ENCODE results near the gene RYR3. TPM values are rescaled to one million over a fixed set of nuclear protein-coding genes. Genes with fewer than 3 reads are reported as not detected.

The RYR3 gene
- total RNA-seq, 2 experiments from 2014 or later = 0.06 to 0.32 TPM

DNA sequence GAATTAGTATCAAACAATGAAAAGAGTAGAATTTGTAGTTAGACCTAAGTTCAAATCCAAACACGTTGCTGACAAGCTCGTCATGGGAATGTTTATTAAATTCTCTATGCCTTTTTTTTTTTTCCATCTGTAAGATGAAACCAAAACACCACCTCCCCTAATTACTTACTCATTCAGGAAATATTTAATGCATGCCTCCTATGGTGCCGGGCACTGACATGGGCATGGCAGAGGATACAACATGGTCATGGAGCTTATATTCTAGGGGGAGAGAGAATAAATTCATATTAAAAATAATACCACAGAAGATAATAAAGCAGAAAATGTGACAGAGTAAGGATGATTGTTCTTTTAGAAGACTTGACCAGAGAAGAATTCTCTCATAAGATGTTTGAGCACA, 215.8 kb downstream of the RYR3 start:
- Histone ChIP-seq H3K27ac (ENCODE audit: low read depth, low read length, poor library complexity, severe bottlenecking) (no peak overlapping the region), H2AFZ (ENCODE audit: low read length) (no peak overlapping the region), H3K36me3 (ENCODE audit: insufficient read depth, low read length) (no peaks in the 10 kb centered on the region), H3K4me3 (ENCODE audit: low read depth, low read length, poor library complexity, severe bottlenecking) (no peak overlapping the region), H3K4me1 (ENCODE audit: insufficient read depth, low read length, poor library complexity, severe bottlenecking) (no peaks in the 10 kb centered on the region), H3K9me3 (ENCODE audit: low read length) (no peaks in the 10 kb centered on the region), H3K4me2 (ENCODE audit: low read length) (no peak overlapping the region), H4K20me1 (ENCODE audit: insufficient read depth, low read length) (no peaks in the 10 kb centered on the region), H3K79me2 (ENCODE audit: insufficient read depth, low read depth, low read length) (no peaks in the 10 kb centered on the region), H3K9me2 (ENCODE audit: insufficient read depth, low read length) (no peaks in the 10 kb centered on the region)
- TF ChIP-seq, protein P1, sequence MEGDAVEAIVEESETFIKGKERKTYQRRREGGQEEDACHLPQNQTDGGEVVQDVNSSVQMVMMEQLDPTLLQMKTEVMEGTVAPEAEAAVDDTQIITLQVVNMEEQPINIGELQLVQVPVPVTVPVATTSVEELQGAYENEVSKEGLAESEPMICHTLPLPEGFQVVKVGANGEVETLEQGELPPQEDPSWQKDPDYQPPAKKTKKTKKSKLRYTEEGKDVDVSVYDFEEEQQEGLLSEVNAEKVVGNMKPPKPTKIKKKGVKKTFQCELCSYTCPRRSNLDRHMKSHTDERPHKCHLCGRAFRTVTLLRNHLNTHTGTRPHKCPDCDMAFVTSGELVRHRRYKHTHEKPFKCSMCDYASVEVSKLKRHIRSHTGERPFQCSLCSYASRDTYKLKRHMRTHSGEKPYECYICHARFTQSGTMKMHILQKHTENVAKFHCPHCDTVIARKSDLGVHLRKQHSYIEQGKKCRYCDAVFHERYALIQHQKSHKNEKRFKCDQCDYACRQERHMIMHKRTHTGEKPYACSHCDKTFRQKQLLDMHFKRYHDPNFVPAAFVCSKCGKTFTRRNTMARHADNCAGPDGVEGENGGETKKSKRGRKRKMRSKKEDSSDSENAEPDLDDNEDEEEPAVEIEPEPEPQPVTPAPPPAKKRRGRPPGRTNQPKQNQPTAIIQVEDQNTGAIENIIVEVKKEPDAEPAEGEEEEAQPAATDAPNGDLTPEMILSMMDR (conservative IDR thresholded peaks at IDR 0.05; ENCODE audit: low read length) = no peak
- no peak for TF ChIP-seq EZH2phosphoT487 (IDR thresholded peaks at IDR 0.05; ENCODE audit: borderline replicate concordance, low read depth, low read length)
- intact Hi-C loops (cut with micrococcal nuclease; ENCODE audit: unreplicated experiment) = no loop called here
- DNase-seq (ENCODE audit: low spot score) = no peak
- CTCF ChIA-PET (ENCODE audit: unreplicated experiment) = no interaction called here
- no TSS peak for BruUV-seq (replicated peaks)
- POLR2A ChIA-PET = interaction anchor here (1.0 to 1.3 kb wide), 3 partner anchors 11 to 183 kb away, joined by 3 to 4 read pairs (median 4); no protein-coding TSS in a partner anchor

DNA sequence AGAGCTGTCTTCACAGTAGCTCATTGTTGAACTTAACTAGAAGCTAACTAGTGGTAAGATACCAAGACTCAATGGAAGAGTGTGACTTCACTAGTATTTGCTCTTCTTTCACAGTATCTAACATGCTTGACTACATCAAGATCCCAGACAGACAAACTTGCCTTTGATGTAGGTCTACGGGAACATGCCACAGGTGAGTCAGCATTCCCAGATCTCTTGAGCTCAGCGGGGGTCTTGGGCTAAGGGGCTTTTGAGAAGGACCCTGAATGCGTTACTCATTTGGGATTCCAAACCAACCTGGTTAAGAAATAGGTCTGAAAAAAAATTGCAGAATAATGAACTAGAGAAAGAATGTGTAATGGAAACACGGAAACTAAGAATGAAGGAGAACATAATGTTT, 222.4 kb downstream of the RYR3 start:
- intact Hi-C loops (cut with micrococcal nuclease; ENCODE audit: unreplicated experiment) = no loop called here
- TF ChIP-seq EZH2phosphoT487 (IDR thresholded peaks at IDR 0.05; ENCODE audit: borderline replicate concordance, low read depth, low read length) = no peak
- TF ChIP-seq, protein P1 (conservative IDR thresholded peaks at IDR 0.05; ENCODE audit: low read length) = no peak
- Histone ChIP-seq H4K20me1 (ENCODE audit: insufficient read depth, low read length) (no peaks in the 10 kb centered on the region), H3K4me1 (ENCODE audit: insufficient read depth, low read length, poor library complexity, severe bottlenecking) (no peaks in the 10 kb centered on the region), H3K9me2 (ENCODE audit: insufficient read depth, low read length) (no peaks in the 10 kb centered on the region), H3K27ac (ENCODE audit: low read depth, low read length, poor library complexity, severe bottlenecking) (no peak overlapping the region), H3K79me2 (ENCODE audit: insufficient read depth, low read depth, low read length) (no peaks in the 10 kb centered on the region), H3K4me2 (ENCODE audit: low read length) (no peak overlapping the region), H3K9me3 (ENCODE audit: low read length) (no peaks in the 10 kb centered on the region), H2AFZ (ENCODE audit: low read length) (no peak overlapping the region), H3K4me3 (ENCODE audit: low read depth, low read length, poor library complexity, severe bottlenecking) (no peak overlapping the region), H3K36me3 (ENCODE audit: insufficient read depth, low read length) (no peaks in the 10 kb centered on the region)
- BruUV-seq (replicated peaks) = no TSS peak
- no peak for DNase-seq (ENCODE audit: low spot score)
- ChIA-PET POLR2A (interaction anchor here (1.6 kb wide), 1 partner anchor 10 kb away, joined by 4 read pairs; no protein-coding TSS in a partner anchor), CTCF (ENCODE audit: unreplicated experiment) (no interaction called here)

DNA sequence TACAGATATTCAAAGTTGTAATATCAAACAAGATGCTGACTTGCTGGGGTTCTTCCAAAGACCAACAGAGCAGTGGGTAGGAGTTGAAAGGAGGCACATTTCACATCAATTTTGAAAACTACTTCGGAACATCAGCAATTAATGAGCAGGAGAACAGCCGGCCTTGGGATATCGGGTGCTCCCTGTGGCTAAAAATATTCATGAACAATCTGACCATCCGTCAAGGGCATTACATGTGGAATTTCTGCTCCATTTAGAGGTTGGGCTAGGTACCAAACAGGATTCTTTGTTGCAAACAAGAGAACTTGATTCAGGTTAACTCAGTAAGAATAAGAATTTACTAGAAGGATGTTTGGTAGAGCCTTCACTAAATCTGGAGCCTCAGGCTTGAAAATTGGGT, 223.9 kb downstream of the RYR3 start:
- DNase-seq (ENCODE audit: low spot score) = no peak
- ChIA-PET CTCF (ENCODE audit: unreplicated experiment) (no interaction called here), POLR2A (no interaction called here)
- no peak overlapping the region for H3K4me2 ChIP-seq (ENCODE audit: low read length)
- no peaks in the 10 kb centered on the region for H3K79me2 ChIP-seq (ENCODE audit: insufficient read depth, low read depth, low read length)
- no peaks in the 10 kb centered on the region for H4K20me1 ChIP-seq (ENCODE audit: insufficient read depth, low read length)
- H3K36me3 ChIP-seq (ENCODE audit: insufficient read depth, low read length) = no peaks in the 10 kb centered on the region
- no TSS peak for BruUV-seq (replicated peaks)
- H3K9me3 ChIP-seq (ENCODE audit: low read length) = no peaks in the 10 kb centered on the region
- H2AFZ ChIP-seq (ENCODE audit: low read length) = no peak overlapping the region
- no peaks in the 10 kb centered on the region for H3K4me1 ChIP-seq (ENCODE audit: insufficient read depth, low read length, poor library complexity, severe bottlenecking)
- intact Hi-C loops (cut with micrococcal nuclease; ENCODE audit: unreplicated experiment) = no loop called here
- TF ChIP-seq, protein P1 (conservative IDR thresholded peaks at IDR 0.05; ENCODE audit: low read length) = no peak
- TF ChIP-seq EZH2phosphoT487 (IDR thresholded peaks at IDR 0.05; ENCODE audit: borderline replicate concordance, low read depth, low read length) = no peak
- no peaks in the 10 kb centered on the region for H3K9me2 ChIP-seq (ENCODE audit: insufficient read depth, low read length)
- H3K4me3 ChIP-seq (ENCODE audit: low read depth, low read length, poor library complexity, severe bottlenecking) = no peak overlapping the region
- H3K27ac ChIP-seq (ENCODE audit: low read depth, low read length, poor library complexity, severe bottlenecking) = no peak overlapping the region

Measured in OCI-LY7 (cell line).